BJ (cell line): Measurements from ENCODE around the gene NPPA. TPM values are rescaled to one million over a fixed set of nuclear protein-coding genes. Genes with fewer than 3 reads are reported as not detected.

Experiments
- CTCF ChIA-PET: fragments of 350-600 bp; formaldehyde crosslinking; extraction: SDS; loops from one replicate; lab custom pipeline; 2021; ENCODE audit warnings: antibody characterized with exemption, inconsistent platforms; lab: Yijun Ruan, JAX
- POLR2A ChIA-PET: fragments of 300-600 bp; sonication (Branson Sonifier 250); formaldehyde crosslinking; extraction: SDS; loops from one replicate; lab custom pipeline; 2021; ENCODE audit warnings: antibody characterized with exemption; lab: Charles Lee
- DNase-seq: peaks from one replicate; pipeline ENCODE4 v3.0.0-alpha.2; 2011; ENCODE audit warnings: low read depth
- H3K27me3 ChIP-seq: 2 replicates; pipeline ENCODE4 v1.6.0; 2011; ENCODE audit warnings: low read length; ENCODE audit not compliant: control insufficient read depth, insufficient read depth
- H3K36me3 ChIP-seq: 2 replicates; pipeline ENCODE4 v1.5.1; 2011; ENCODE audit warnings: low read length; ENCODE audit not compliant: control insufficient read depth, insufficient read depth
- H3K4me3 ChIP-seq: 2 replicates; pipeline ENCODE4 v1.5.1; 2011; ENCODE audit warnings: low read depth, mild to moderate bottlenecking, control low read depth, low read length
- CTCF ChIP-seq: IDR thresholded peaks from 2 replicates; pipeline ENCODE4 v1.5.1; 2011; ENCODE audit warnings: low read depth, mild to moderate bottlenecking, control low read depth, inconsistent platforms, low read length, moderate library complexity; ENCODE audit not compliant: insufficient read depth
- polyA plus RNA-seq: library from polyadenylated mRNA; depleted of rRNA; stranded (reverse); fragments of >200 nt; gene quantifications from 2 replicates; pipeline ENCODE4 v1.2.3, GENCODE V29; 2011

NPPA gene
- polyA plus RNA-seq, 1 experiment, result not detected

- TF ChIP-seq CTCF, result no peak
- Histone ChIP-seq H3K27me3 (no peaks in the 10 kb centered on the region), H3K36me3 (peaks cover 58% of the 10 kb centered on the region), H3K4me3 (no peak overlapping the region)
- ChIA-PET POLR2A (no interaction called here), CTCF (interaction anchor here (0.6 to 3.3 kb wide), 6 partner anchors 49 to 191 kb away, joined by 3 to 12 read pairs (median 4); no protein-coding TSS in a partner anchor)
- DNase-seq, result no peak
Observed at GRCh38 chr1:11839727-11840705, 7.6 kb downstream of the NPPA start.

GRCh38 chr1:11838349-11839272 is 9.0 kb downstream of the NPPA start:
- DNase-seq, result no peak
- peak; percentile 100 for TF ChIP-seq CTCF
- CTCF ChIA-PET, result interaction anchor here (0.6 to 3.3 kb wide), 22 partner anchors 10 to 192 kb away, joined by 3 to 22 read pairs (median 4); partner anchors contain the start of gene NPPA
- POLR2A ChIA-PET, result no interaction called here
- no peak overlapping the region for H3K4me3 ChIP-seq
- H3K36me3 ChIP-seq, result peaks cover 61% of the 10 kb centered on the region
- H3K27me3 ChIP-seq, result no peaks in the 10 kb centered on the region

- Histone ChIP-seq H3K4me3 (no peak overlapping the region), H3K36me3 (peaks cover 64% of the 10 kb centered on the region), H3K27me3 (no peaks in the 10 kb centered on the region)
- ChIA-PET CTCF (interaction anchor here (0.6 to 3.3 kb wide), 20 partner anchors 10 to 193 kb away, joined by 3 to 22 read pairs (median 4); partner anchors contain the start of gene NPPA), POLR2A (no interaction called here)
- no peak for TF ChIP-seq CTCF
- DNase-seq, result no peak
Observed at GRCh38 chr1:11837767-11838348, 9.7 kb downstream of the NPPA start.

- Histone ChIP-seq H3K36me3 (peaks cover 62% of the 10 kb centered on the region), H3K27me3 (no peaks in the 10 kb centered on the region), H3K4me3 (no peak overlapping the region)
- CTCF ChIA-PET, result interaction anchor here (0.6 to 3.3 kb wide), 12 partner anchors 9 to 194 kb away, joined by 3 to 22 read pairs (median 4); partner anchors contain the start of genes CLCN6 and MTHFR
- POLR2A ChIA-PET, result no interaction called here
- no peak for TF ChIP-seq CTCF
- DNase-seq, result no peak
Observed at GRCh38 chr1:11836955-11837766, 10.4 kb downstream of the NPPA start.
